IPS-NIHi7 (cell line): ENCODE measurements around the gene YOD1.
A peak's percentile ranks its signal among the peaks of the same experiment; 100 is the strongest.

Experiments
- DNase-seq: peaks from one replicate; pipeline ENCODE4 v3.0.0; 2012; ENCODE audit warnings: mixed read lengths; ENCODE audit errors: extremely low spot score

The YOD1 gene

DNA sequence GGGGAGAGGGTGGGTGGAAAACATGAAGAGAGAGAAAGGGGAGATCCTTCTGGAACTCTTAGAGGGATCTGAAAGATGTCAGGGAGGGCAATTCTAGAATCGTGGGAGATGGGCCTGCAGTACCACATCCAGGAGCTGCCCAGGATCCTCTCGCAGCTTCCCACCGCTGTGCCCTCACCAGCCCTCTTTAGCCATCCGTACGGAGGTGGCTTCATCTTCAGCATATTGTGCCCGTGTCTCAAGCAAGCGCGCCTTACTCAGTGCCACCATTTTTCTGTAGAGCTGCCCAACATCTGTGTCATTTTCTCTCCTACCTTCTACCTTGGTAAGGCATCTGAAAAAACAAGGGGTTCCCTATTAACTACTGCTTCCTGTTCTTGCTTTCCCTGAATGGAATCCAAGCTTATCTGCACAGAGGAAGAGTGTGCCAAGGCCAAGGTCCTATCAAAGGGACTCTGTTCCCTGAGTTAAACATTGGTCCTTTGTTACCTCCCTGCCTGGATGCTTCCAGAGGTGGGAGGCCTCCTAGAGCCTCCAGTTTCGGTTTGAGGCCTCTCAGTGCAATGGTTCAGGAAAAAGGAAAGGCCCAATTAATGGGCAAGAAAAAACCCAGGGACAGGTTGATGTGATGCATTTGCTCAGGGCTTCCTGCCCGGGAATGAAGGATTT is 41.7 kb downstream of the YOD1 start:
- DNase-seq = no peak

DNA sequence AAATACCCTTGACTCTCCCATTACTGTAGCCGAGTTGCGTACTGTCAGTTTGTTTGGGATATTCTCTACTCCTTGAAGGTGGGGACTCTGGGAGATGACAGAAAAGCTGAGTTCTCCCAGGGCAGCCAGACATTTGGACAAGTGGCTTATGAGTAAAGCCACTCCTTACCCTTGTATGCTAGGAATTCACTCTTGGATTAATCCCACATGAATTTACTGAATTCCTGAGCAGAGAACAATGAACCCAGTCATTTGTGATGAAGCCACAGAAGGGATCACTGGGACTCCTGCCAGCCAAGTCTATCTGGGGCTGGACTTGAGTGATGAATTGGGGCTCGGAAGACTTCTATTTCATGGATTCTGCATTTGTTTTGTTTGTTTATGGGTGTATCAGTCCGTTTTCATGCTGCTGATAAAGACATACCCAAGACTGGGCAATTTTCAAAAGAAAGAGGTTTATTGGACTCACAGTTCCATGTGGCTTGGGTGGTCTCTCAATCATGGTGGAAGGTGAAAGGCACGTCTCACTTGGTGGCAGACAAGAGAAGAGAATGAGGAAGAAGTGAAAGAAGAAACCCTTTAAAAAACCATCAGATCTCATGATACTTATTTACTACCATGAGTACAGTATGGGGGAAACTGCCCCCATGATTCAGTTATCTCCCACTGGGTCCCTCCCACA is 43.5 kb downstream of the YOD1 start:
- DNase-seq = no peak

DNA sequence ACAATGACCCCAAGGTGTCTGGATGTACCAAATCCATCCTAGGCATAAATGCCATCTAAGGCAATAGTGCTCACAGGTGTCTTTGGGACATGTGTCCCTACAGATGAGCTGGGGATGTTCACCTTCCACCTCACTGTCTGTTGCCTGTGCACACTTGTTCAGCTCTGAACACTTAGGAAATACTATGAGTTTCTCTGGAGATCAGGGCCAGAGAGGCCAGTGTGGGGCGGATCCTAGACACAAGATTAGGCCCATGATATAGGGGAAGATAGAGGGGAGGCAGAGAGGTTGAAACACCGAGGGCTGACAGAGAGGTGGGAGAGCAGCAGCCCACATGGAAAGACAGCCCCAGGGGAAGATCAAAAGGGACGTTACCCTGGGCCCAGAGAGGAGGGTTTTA is 44.1 kb downstream of the YOD1 start:
- DNase-seq = no peak

DNA sequence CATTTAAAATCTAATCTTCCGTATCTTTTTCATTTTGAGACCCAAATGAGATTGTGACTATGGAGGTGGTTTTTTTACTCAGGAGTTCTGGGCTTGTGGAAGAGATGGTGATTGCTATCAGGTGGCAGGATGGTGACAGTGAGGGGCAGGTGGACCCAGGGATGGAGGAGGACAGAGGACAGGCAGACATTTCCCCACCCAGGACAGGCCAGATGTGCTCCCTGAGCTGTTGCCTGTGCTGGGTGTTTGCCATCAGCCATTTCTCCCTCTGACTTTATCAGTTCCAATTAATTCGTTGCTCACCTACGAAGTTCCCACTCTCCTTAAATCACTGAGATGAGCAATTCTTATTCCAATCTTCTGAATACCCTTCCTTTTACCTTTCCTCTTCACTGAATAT is 44.9 kb downstream of the YOD1 start:
- DNase-seq = no peak

DNA sequence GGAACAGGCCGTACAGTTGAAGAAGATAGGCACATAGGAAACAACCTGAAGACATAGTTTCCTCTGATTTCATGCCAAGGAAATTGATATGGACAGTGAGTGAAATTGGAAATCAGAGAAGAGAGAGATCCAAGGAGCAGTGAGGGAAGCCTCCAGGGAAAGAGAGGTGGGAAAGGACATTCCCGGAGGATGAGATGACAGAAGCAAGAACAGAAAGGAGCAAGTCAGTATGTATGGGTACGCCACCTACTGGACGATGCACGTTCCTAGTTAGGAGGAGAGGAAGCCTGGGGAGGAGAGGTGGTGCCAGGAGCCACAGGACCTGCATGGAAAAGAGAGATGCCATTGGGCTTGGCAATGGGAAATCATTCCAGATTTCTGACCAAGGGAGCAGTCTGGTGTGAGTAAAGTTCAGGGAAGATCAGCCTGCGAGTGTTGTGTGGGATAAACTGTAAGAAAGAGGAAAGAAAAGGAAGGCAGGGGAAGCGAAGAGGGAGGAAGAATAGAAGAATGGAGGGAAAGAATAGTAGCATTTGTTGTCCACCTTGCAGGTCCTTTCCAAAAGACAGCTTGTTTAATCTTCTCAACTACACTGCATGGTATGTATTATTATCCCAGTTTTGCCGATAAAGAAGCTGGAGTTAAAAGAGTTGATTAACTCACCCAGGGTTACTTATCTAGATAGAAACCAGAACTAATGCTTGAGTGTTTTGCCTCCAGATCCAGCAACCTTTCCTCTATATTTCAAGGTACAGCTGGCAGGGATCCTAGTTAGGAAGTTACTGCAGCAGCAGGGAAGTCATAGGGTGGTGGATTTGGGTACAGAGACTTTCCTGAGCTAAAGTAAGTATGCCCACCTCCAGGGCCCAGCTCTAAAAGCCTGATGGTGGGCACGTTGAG is 45.8 kb downstream of the YOD1 start:
- peak; percentile 86 for DNase-seq

DNA sequence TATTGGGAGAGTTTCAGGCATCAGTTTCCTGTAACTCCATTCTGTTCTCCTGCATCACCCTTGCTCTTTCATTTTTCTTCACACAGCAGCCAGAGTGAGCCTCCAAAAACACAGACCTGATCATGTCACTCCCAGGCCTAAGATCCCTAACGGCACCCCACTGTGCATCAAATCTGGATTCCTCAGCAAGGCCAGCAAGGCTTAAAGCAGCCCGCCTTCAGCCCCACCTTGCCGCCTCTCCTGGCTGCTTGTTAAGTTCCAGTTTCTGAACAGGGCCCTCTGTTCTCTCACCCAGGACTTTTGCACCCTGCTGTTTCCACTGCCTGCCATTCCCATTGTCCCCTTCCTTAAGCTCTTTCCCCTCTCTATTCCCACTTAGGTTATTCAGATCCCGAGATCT is 47.8 kb downstream of the YOD1 start:
- DNase-seq = no peak

DNA sequence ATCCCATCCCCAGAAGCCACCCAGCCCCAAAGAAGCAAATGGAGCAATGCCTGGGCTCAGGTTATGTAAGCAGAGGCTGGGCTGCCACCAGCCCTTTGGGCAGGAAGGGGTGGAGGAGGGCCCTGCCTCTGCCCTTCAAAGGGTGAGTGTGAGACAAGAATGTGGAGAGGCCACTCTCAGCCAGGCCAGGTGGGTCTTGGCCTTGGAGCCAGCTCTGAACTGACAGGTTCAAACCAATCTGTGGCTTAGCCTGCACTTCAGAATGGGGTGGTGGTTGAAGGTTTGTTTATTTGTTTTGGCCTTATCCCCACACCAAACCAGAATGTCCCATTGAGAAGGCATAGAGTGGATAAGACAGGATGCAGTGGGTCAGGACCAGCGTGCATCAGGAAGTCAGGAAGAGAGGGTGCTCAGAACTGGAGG is 48.3 kb downstream of the YOD1 start:
- DNase-seq = no peak

DNA sequence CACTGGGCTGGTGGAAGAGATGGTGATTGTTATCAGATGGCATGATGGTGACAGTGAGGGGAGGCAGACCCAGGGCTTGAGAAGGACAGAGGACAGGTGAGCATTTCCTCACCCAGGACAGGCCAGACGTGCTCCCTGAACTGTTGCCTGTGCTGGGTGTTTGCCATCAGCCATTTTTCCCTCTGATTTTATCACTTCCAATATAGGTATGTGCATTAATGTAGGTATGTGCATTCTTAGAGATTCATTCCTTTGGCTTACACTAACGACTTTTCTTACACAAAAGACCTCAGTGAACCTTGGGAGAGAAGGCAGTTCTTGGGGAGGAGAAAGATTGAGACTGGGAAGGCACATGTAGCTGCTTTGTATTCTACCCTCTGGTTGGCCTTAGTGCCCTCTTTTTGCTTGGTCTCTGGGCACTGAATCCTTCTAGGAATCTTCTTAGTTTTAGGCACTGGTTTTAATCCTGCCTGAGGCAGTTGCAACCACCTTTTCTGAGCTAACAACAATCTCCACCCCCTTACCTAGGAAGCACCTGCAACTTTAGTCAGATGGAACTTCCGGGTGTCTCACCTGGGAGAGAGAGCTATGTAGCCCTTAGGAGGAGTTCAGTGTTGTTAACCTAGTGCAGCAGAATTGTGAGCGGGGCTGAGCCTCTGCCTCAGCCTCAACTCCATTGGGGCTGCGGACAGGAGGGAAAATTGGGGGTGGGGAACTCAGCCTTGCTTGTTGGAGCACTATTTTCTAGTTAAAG is 49.3 kb downstream of the YOD1 start:
- DNase-seq = no peak

DNA sequence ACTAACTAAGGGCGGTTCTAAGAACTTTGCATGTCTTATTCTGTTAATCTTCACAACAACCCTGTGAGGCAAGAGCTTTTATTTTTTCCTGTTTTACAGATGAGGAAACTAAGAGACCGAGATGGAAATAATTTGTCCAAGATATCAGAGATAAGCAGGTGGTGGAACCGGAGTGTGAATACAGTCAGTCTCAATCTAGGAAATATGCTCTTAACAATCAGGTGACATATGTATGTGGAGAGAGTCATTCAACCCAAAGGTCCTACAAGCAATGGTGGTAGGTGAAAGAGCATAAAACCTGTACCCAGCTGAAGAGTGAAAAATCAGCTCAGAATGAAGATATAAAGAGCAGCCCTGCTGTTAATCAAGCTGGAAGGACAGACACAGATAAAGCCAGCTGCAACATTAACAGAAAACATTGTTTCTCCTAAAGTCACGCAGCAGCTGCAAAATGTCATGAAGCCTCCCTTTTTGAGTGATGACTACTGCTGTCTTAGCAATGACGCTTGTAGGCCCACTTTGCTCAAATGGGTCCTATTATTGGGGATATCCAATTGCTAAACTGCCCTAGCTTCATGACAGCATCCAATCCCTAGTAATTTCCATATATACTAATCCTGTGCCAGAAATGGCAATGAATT is 50.2 kb downstream of the YOD1 start:
- no peak for DNase-seq

DNA sequence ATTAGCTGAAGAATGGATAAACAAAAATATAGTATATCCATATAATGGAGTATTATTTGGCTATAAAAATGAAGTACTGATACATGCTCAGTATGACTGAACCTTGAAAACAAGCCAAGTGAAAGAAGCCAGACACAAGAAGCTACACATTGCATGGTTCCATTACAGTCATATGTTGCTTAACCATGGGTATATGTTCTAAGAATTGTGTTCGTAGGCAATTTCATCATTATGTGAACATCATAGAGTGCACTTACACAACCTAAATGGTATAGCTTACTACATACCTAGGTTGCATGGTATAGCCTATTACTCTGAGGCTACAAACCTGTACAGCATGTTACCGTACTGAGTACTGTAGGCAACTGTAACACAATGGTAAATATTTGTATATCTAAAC is 52.2 kb downstream of the YOD1 start:
- DNase-seq = no peak
